Chondrocyte (in vitro differentiated cells): ENCODE results near the gene SNX8. TPM values are rescaled to one million over a fixed set of nuclear protein-coding genes. Genes with fewer than 3 reads are reported as not detected.
A peak's percentile ranks its signal among the peaks of the same experiment; 100 is the strongest.
"Not testable (repeated sequence)": the region's sequence is repeated elsewhere in the genome, so short reads cannot be mapped to it uniquely, and the experiment has no call there.

ENCODE experiments used
- DNase-seq: peaks from one replicate; pipeline ENCODE4 v3.0.0; 2021; ENCODE audit warnings: mixed read lengths, low spot score
- H3K27ac Mint-ChIP-seq: one replicate; pipeline ENCODE4 v1.8.0; 2021; ENCODE audit warnings: mild to moderate bottlenecking, moderate library complexity, mixed read lengths; ENCODE audit not compliant: unreplicated experiment
- H3K27me3 Mint-ChIP-seq: 2 replicates; pipeline ENCODE4 v1.8.0; 2021; ENCODE audit warnings: low read depth, mixed read lengths
- H3K36me3 Mint-ChIP-seq: 2 replicates; pipeline ENCODE4 v1.8.0; 2021; ENCODE audit warnings: low read depth, mixed read lengths
- H3K4me1 Mint-ChIP-seq: 2 replicates; pipeline ENCODE4 v1.8.0; 2021; ENCODE audit warnings: low read depth, mild to moderate bottlenecking, mixed read lengths
- H3K4me3 Mint-ChIP-seq: one replicate; pipeline ENCODE4 v1.8.0; 2021; ENCODE audit warnings: mild to moderate bottlenecking, moderate library complexity, mixed read lengths; ENCODE audit not compliant: unreplicated experiment
- H3K9me3 Mint-ChIP-seq: 2 replicates; pipeline ENCODE4 v1.8.0; 2021; ENCODE audit warnings: low read depth, mixed read lengths
- total RNA-seq: library from RNA; stranded (reverse); gene quantifications from 3 replicates; pipeline ENCODE4 v1.2.1, GENCODE V29; 2021
- TF ChIP-seq, protein P1 (sequence below): fragments of 200-600 bp; sonication (generic); IDR thresholded peaks from 2 replicates; pipeline ENCODE4 v1.5.0; 2021; ENCODE audit warnings: antibody characterized with exemption, mild to moderate bottlenecking, moderate library complexity

The SNX8 gene
- total RNA-seq, 1 donor from 2014 or later, result 45.4 TPM

GRCh38 chr7:2354186-2354938 is 40.1 kb upstream of the SNX8 start, which contains the start of gene EIF3B:
Gene EIF3B (plus strand): TSS chr7:2354827. CDS start chr7:2354922, 95 bp downstream.
- TF ChIP-seq, protein P1, sequence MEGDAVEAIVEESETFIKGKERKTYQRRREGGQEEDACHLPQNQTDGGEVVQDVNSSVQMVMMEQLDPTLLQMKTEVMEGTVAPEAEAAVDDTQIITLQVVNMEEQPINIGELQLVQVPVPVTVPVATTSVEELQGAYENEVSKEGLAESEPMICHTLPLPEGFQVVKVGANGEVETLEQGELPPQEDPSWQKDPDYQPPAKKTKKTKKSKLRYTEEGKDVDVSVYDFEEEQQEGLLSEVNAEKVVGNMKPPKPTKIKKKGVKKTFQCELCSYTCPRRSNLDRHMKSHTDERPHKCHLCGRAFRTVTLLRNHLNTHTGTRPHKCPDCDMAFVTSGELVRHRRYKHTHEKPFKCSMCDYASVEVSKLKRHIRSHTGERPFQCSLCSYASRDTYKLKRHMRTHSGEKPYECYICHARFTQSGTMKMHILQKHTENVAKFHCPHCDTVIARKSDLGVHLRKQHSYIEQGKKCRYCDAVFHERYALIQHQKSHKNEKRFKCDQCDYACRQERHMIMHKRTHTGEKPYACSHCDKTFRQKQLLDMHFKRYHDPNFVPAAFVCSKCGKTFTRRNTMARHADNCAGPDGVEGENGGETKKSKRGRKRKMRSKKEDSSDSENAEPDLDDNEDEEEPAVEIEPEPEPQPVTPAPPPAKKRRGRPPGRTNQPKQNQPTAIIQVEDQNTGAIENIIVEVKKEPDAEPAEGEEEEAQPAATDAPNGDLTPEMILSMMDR, result no peak
- Mint-ChIP-seq H3K27me3 (no peaks in the 10 kb centered on the region), H3K4me3 (peak within 1 kb of the TSS; percentile 89), H3K4me1 (peaks cover 34% of the 10 kb centered on the region), H3K36me3 (peaks cover 2% of the 10 kb centered on the region), H3K27ac (peak within 1 kb of the TSS; percentile 100), H3K9me3 (no peaks in the 10 kb centered on the region)
- DNase-seq, result no peak

GRCh38 chr7:2353936-2354185 is 39.6 kb upstream of the SNX8 start:
- no peak for DNase-seq
- TF ChIP-seq, protein P1, result no peak
- Mint-ChIP-seq H3K4me1 (peaks cover 30% of the 10 kb centered on the region), H3K27me3 (no peaks in the 10 kb centered on the region), H3K4me3 (peak overlapping the region; percentile 89), H3K9me3 (no peaks in the 10 kb centered on the region), H3K36me3 (peaks cover 2% of the 10 kb centered on the region), H3K27ac (peak overlapping the region; percentile 100)

- Mint-ChIP-seq H3K4me1 (peaks cover 30% of the 10 kb centered on the region), H3K27ac (peak overlapping the region; percentile 100), H3K4me3 (peak overlapping the region; percentile 89), H3K9me3 (no peaks in the 10 kb centered on the region), H3K36me3 (peaks cover 2% of the 10 kb centered on the region), H3K27me3 (no peaks in the 10 kb centered on the region)
- TF ChIP-seq, protein P1, result no peak
- DNase-seq, result no peak
Measured at GRCh38 chr7:2353113-2353935, 39.1 kb upstream of the SNX8 start.

- H3K9me3 Mint-ChIP-seq, result no peaks in the 10 kb centered on the region
- H3K27me3 Mint-ChIP-seq, result no peaks in the 10 kb centered on the region
- H3K4me1 Mint-ChIP-seq, result peaks cover 20% of the 10 kb centered on the region
- TF ChIP-seq, protein P1, result no peak
- no peak for DNase-seq
- H3K4me3 Mint-ChIP-seq, result no peak overlapping the region
- H3K27ac Mint-ChIP-seq, result no peak overlapping the region
- no peaks in the 10 kb centered on the region for H3K36me3 Mint-ChIP-seq
Measured at GRCh38 chr7:2350861-2351260, 36.6 kb upstream of the SNX8 start.

DNA sequence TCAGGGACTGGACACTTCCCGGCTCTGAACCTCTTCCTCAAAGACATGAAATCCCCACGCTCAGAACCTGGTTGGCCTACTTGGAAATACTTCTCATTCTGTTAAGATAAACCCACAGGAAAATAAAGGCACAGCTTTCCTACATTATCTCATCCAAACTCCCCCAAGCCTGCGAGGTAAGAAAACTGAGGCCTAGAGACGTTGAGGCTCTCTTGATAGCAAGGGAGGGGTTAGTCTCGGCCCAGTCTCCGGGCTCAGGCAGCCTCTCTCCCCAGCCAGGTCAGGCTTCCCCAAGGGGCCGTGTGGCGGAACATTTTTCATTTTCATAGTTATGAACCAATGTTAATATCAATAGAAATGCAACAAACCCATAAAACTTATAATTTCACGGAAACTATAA is 35.8 kb upstream of the SNX8 start:
- Mint-ChIP-seq H3K4me1 (peaks cover 18% of the 10 kb centered on the region), H3K27ac (no peak overlapping the region), H3K4me3 (no peak overlapping the region), H3K36me3 (no peaks in the 10 kb centered on the region), H3K27me3 (no peaks in the 10 kb centered on the region), H3K9me3 (no peaks in the 10 kb centered on the region)
- TF ChIP-seq, protein P1, result no peak
- DNase-seq, result no peak

DNA sequence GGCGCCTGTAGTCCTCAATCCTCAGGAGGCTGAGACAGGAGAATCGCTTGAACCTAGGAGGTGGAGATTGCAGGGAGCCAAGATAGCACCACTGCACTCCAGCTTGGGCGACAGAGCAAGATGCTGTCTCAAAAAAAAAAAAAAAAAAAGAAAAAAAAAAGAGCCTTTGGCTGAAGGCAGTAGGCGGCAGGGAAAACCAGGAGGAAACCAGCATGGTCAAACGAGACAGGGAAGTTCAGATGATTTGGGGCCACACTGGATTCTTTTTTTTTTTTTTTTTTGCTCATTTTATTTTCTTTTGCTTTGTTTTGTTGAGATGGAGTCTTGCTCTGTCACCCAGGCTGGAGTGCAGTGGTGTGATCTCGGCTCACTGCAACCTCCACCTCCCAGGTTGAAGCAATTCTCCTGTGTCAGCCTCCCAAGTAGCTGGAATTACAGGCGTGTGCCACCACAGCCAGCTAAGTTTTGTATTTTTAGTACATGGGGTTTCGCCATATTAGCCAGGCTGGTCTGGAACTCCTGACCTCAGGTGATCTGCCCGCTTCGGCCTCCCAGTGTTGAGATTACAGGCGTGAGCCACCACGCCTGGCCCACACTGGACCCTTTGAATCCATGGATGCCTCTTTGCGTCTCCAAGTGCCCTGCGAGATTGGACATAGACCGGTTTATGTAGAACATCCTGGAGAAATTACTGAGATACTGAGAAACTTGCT is 33.3 kb upstream of the SNX8 start:
- peak overlapping the region; percentile 88 for H3K27ac Mint-ChIP-seq
- H3K4me3 Mint-ChIP-seq, result not testable (repeated sequence)

More for the DNA sequence above, 33.3 kb upstream of the SNX8 start:
- not testable (repeated sequence) for DNase-seq, H3K9me3 Mint-ChIP-seq, H3K27me3 Mint-ChIP-seq, H3K4me1 Mint-ChIP-seq, H3K36me3 Mint-ChIP-seq
